ENCODE results near the gene TMCC3. TPM values are rescaled to one million over a fixed set of nuclear protein-coding genes. Genes with fewer than 3 reads are reported as not detected.
A peak's percentile ranks its signal among the peaks of the same experiment; 100 is the strongest.

Gene TMCC3
- total and polyA plus RNA-seq, 4 donors = 0.81 to 2.3 (median 1.5) TPM

- H3K9me3 ChIP-seq (ENCODE audit: control insufficient read depth in 4 of 4, low read length in 3 of 4) = no peaks in the 10 kb centered on the region
- no peak overlapping the region for H3K9ac ChIP-seq (ENCODE audit: low read depth in 1 of 2, low read length in 2 of 2)
- no peak overlapping the region for H3K27ac ChIP-seq (ENCODE audit: low read depth in 1 of 2, low read length in 2 of 2)
- H3K27me3 ChIP-seq (ENCODE audit: control insufficient read depth in 4 of 4, insufficient read depth in 4 of 4, low read length in 3 of 4) = no peaks in the 10 kb centered on the region
- H3K36me3 ChIP-seq (ENCODE audit: control insufficient read depth in 4 of 4, insufficient read depth in 3 of 4, low read depth in 1 of 4, low read length in 3 of 4) = no peaks in the 10 kb centered on the region
- peaks cover 0 to 3% (median 0%) of the 10 kb centered on the region in 4 donors for H3K4me1 ChIP-seq (ENCODE audit: control insufficient read depth in 4 of 4, insufficient read depth in 4 of 4, low read length in 3 of 4)
- 91% methylated on average over 4 of the region's 4 CpGs for WGBS
- no peak overlapping the region for H3K4me3 ChIP-seq (ENCODE audit: low read depth in 1 of 3, low read length in 3 of 3)
- no peak for TF ChIP-seq RAD21 (IDR thresholded peaks at IDR 0.05)
- peak in 1 of 2 donors; percentile 25 for TF ChIP-seq JUND (IDR thresholded peaks at IDR 0.05)
- peak; percentile 23 to 59 for TF ChIP-seq HNF4A (conservative IDR thresholded peaks at IDR 0.05)
- peak in 1 of 2 donors; percentile 50 for TF ChIP-seq RXRA (IDR thresholded peaks at IDR 0.05)
- peak; percentile 29 for TF ChIP-seq YY1 (IDR thresholded peaks at IDR 0.05)
- peak; percentile 93 for TF ChIP-seq FOXA1 (IDR thresholded peaks at IDR 0.05)
- no peak for TF ChIP-seq NR2F2 (IDR thresholded peaks at IDR 0.05)
- TF ChIP-seq FOXA2 (IDR thresholded peaks at IDR 0.05) = peak; percentile 93
- no peak for DNase-seq (ENCODE audit: low spot score)
Measured at GRCh38 chr12:94637390-94638113, 12.8 kb downstream of the TMCC3 start.

GRCh38 chr12:94636462-94637085 lies 13.8 kb downstream of the TMCC3 start:
- 88% methylated on average over 3 of the region's 3 CpGs for WGBS
- Histone ChIP-seq H3K4me3 (ENCODE audit: low read depth in 1 of 3, low read length in 3 of 3) (no peak overlapping the region), H3K9me3 (ENCODE audit: control insufficient read depth in 4 of 4, low read length in 3 of 4) (no peaks in the 10 kb centered on the region), H3K36me3 (ENCODE audit: control insufficient read depth in 4 of 4, insufficient read depth in 3 of 4, low read depth in 1 of 4, low read length in 3 of 4) (no peaks in the 10 kb centered on the region), H3K27ac (ENCODE audit: low read depth in 1 of 2, low read length in 2 of 2) (no peak overlapping the region), H3K9ac (ENCODE audit: low read depth in 1 of 2, low read length in 2 of 2) (no peak overlapping the region), H3K4me1 (ENCODE audit: control insufficient read depth in 4 of 4, insufficient read depth in 4 of 4, low read length in 3 of 4) (peaks cover 0 to 3% (median 0%) of the 10 kb centered on the region in 4 donors), H3K27me3 (ENCODE audit: control insufficient read depth in 4 of 4, insufficient read depth in 4 of 4, low read length in 3 of 4) (no peaks in the 10 kb centered on the region)
- DNase-seq (ENCODE audit: low spot score) = no peak
- TF ChIP-seq, protein P1, sequence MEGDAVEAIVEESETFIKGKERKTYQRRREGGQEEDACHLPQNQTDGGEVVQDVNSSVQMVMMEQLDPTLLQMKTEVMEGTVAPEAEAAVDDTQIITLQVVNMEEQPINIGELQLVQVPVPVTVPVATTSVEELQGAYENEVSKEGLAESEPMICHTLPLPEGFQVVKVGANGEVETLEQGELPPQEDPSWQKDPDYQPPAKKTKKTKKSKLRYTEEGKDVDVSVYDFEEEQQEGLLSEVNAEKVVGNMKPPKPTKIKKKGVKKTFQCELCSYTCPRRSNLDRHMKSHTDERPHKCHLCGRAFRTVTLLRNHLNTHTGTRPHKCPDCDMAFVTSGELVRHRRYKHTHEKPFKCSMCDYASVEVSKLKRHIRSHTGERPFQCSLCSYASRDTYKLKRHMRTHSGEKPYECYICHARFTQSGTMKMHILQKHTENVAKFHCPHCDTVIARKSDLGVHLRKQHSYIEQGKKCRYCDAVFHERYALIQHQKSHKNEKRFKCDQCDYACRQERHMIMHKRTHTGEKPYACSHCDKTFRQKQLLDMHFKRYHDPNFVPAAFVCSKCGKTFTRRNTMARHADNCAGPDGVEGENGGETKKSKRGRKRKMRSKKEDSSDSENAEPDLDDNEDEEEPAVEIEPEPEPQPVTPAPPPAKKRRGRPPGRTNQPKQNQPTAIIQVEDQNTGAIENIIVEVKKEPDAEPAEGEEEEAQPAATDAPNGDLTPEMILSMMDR (IDR thresholded peaks at IDR 0.05; ENCODE audit: low read depth, low read length, missing input control) = no peak
- TF ChIP-seq HNF4G (IDR thresholded peaks at IDR 0.05) (no peak), REST (IDR thresholded peaks at IDR 0.05) (no peak), RXRA (IDR thresholded peaks at IDR 0.05) (no peak), MAX (IDR thresholded peaks at IDR 0.05) (no peak), SP1 (IDR thresholded peaks at IDR 0.05) (no peak), GABPA (IDR thresholded peaks at IDR 0.05 in 1 of 2, conservative IDR thresholded peaks at IDR 0.05 in 1 of 2) (no peak), HNF4A (conservative IDR thresholded peaks at IDR 0.05) (no peak), JUND (IDR thresholded peaks at IDR 0.05) (no peak), FOXA2 (IDR thresholded peaks at IDR 0.05) (no peak)
- TF ChIP-seq, protein P2, sequence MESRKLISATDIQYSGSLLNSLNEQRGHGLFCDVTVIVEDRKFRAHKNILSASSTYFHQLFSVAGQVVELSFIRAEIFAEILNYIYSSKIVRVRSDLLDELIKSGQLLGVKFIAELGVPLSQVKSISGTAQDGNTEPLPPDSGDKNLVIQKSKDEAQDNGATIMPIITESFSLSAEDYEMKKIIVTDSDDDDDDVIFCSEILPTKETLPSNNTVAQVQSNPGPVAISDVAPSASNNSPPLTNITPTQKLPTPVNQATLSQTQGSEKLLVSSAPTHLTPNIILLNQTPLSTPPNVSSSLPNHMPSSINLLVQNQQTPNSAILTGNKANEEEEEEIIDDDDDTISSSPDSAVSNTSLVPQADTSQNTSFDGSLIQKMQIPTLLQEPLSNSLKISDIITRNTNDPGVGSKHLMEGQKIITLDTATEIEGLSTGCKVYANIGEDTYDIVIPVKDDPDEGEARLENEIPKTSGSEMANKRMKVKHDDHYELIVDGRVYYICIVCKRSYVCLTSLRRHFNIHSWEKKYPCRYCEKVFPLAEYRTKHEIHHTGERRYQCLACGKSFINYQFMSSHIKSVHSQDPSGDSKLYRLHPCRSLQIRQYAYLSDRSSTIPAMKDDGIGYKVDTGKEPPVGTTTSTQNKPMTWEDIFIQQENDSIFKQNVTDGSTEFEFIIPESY (IDR thresholded peaks at IDR 0.05) = no peak

All from liver (tissue), 9 donors.